Measurements from ENCODE around the gene TNFSF13.

Gene TNFSF13

GRCh38 chr17:7579834-7580603, 21.5 kb downstream of the TNFSF13 start:
- H3K4me3 ChIP-seq (ENCODE audit: low read depth, low read length) = no peak overlapping the region
- no peak for TF ChIP-seq CTCF (IDR thresholded peaks at IDR 0.05; ENCODE audit: borderline replicate concordance, insufficient read depth, low read depth, low read length)

GRCh38 chr17:7580604-7581575, 22.3 kb downstream of the TNFSF13 start:
- TF ChIP-seq CTCF (IDR thresholded peaks at IDR 0.05; ENCODE audit: borderline replicate concordance, insufficient read depth, low read depth, low read length) = no peak
- H3K4me3 ChIP-seq (ENCODE audit: low read depth, low read length) = no peak overlapping the region

- TF ChIP-seq CTCF (IDR thresholded peaks at IDR 0.05; ENCODE audit: borderline replicate concordance, insufficient read depth, low read depth, low read length) = no peak
- H3K4me3 ChIP-seq (ENCODE audit: low read depth, low read length) = peak overlapping the region; percentile 70
These were observed 24.1 kb downstream of the TNFSF13 start for GRCh38 chr17:7582396-7583252.

- peak within 1 kb of the TSS; percentile 70 for H3K4me3 ChIP-seq (ENCODE audit: low read depth, low read length)
- TF ChIP-seq CTCF (IDR thresholded peaks at IDR 0.05; ENCODE audit: borderline replicate concordance, insufficient read depth, low read depth, low read length) = no peak
These were observed 24.9 kb downstream of the TNFSF13 start, which contains the start of gene MPDU1 for GRCh38 chr17:7583253-7584109. MPDU1 (plus strand) TSS chr17:7583852; CDS start chr17:7583863, 11 bp downstream.

GRCh38 chr17:7586673-7587419, 28.3 kb downstream of the TNFSF13 start:
- peak; percentile 53; the same call in 1 of the 2 replicates for TF ChIP-seq CTCF (IDR thresholded peaks at IDR 0.05; ENCODE audit: borderline replicate concordance, insufficient read depth, low read depth, low read length)
- H3K4me3 ChIP-seq (ENCODE audit: low read depth, low read length) = no peak overlapping the region

All from GM12875 (cell line).